A673 (cell line): Measurements from ENCODE around the gene TRIM14. TPM values are rescaled to one million over a fixed set of nuclear protein-coding genes. Genes with fewer than 3 reads are reported as not detected.

Experiments
- BruUV-seq: library from RNA; stranded (reverse); fragments of 400-500 nt; replicated peaks from 2 replicates; lab custom pipeline; 2021; lab: Mats Ljungman, UMichigan
- CTCF ChIA-PET: fragments of 300-600 bp; sonication (Branson Sonifier 250); formaldehyde crosslinking; loops from one replicate; lab custom pipeline; 2022; ENCODE audit warnings: antibody characterized with exemption; lab: Charles Lee
- POLR2A ChIA-PET: fragments of 300-600 bp; sonication (Branson Sonifier 250); formaldehyde crosslinking; loops from one replicate; lab custom pipeline; 2022; ENCODE audit warnings: antibody characterized with exemption; ENCODE audit not compliant: low non-redundant PET; lab: Charles Lee
- DNase-seq: peaks from one replicate; pipeline ENCODE4 v3.0.0-alpha.2; 2015; ENCODE audit warnings: low spot score
- H3K27ac ChIP-seq: fragments of 200-600 bp; sonication (generic); 2 replicates; pipeline ENCODE4 v1.5.1; 2016; ENCODE audit warnings: mixed run types, low read depth, mild to moderate bottlenecking, mixed read lengths, antibody characterized with exemption, low read length; ENCODE audit not compliant: poor library complexity, severe bottlenecking
- H3K27me3 ChIP-seq: fragments of 200-600 bp; sonication (generic); replicated peaks from 2 replicates; pipeline ENCODE4 v1.6.1; 2017; ENCODE audit warnings: mixed run types, low read depth, mild to moderate bottlenecking, mixed read lengths, antibody characterized with exemption, low read length; ENCODE audit not compliant: insufficient read depth, poor library complexity
- H3K36me3 ChIP-seq: fragments of 200-600 bp; sonication (generic); 2 replicates; pipeline ENCODE4 v1.6.1; 2016; ENCODE audit warnings: mixed run types, mild to moderate bottlenecking, mixed read lengths, antibody characterized with exemption, low read length; ENCODE audit not compliant: insufficient read depth, poor library complexity, severe bottlenecking
- H3K4me1 ChIP-seq: fragments of 200-600 bp; sonication (generic); 2 replicates; pipeline ENCODE4 v1.6.1; 2017; ENCODE audit warnings: mixed run types, mild to moderate bottlenecking, mixed read lengths, antibody characterized with exemption, low read length; ENCODE audit not compliant: insufficient read depth, poor library complexity, severe bottlenecking
- H3K4me3 ChIP-seq: fragments of 200-600 bp; sonication (generic); 2 replicates; pipeline ENCODE4 v1.5.1; 2016; ENCODE audit warnings: low read depth, mixed run types, mild to moderate bottlenecking, mixed read lengths, low read length; ENCODE audit not compliant: poor library complexity, severe bottlenecking
- H3K9me3 ChIP-seq: fragments of 200-600 bp; sonication (generic); 2 replicates; pipeline ENCODE4 v1.6.1; 2016; ENCODE audit warnings: mixed run types, low read depth, mild to moderate bottlenecking, mixed read lengths, antibody characterized with exemption, low read length; ENCODE audit not compliant: poor library complexity, severe bottlenecking
- EZH2 ChIP-seq: fragments of 200-600 bp; sonication (generic); IDR thresholded peaks from 2 replicates; pipeline ENCODE4 v1.6.1; 2017; ENCODE audit warnings: borderline replicate concordance, low read depth, mild to moderate bottlenecking, mixed read lengths, antibody characterized with exemption, low read length; ENCODE audit not compliant: poor library complexity, severe bottlenecking
- intact Hi-C: fragments of 100-400 bp; cut with micrococcal nuclease; formaldehyde crosslinking; loops from one replicate; pipeline ENCODE4 v1.10.0; 2022; ENCODE audit not compliant: unreplicated experiment
- total RNA-seq: library from RNA; stranded (reverse); gene quantifications from 2 replicates; pipeline ENCODE4 v1.2.3, GENCODE V29; 2021
- TF ChIP-seq, protein P1 (sequence below): fragments of 300-800, 200-600 bp; sonication (generic); conservative IDR thresholded peaks from 2 replicates; pipeline ENCODE4 v1.5.1; 2017; ENCODE audit warnings: low read depth, mild to moderate bottlenecking, antibody characterized with exemption, low read length, moderate library complexity, mixed read lengths

Gene TRIM14
- total RNA-seq, 1 experiment from 2014 or later = 3.8 TPM

DNA sequence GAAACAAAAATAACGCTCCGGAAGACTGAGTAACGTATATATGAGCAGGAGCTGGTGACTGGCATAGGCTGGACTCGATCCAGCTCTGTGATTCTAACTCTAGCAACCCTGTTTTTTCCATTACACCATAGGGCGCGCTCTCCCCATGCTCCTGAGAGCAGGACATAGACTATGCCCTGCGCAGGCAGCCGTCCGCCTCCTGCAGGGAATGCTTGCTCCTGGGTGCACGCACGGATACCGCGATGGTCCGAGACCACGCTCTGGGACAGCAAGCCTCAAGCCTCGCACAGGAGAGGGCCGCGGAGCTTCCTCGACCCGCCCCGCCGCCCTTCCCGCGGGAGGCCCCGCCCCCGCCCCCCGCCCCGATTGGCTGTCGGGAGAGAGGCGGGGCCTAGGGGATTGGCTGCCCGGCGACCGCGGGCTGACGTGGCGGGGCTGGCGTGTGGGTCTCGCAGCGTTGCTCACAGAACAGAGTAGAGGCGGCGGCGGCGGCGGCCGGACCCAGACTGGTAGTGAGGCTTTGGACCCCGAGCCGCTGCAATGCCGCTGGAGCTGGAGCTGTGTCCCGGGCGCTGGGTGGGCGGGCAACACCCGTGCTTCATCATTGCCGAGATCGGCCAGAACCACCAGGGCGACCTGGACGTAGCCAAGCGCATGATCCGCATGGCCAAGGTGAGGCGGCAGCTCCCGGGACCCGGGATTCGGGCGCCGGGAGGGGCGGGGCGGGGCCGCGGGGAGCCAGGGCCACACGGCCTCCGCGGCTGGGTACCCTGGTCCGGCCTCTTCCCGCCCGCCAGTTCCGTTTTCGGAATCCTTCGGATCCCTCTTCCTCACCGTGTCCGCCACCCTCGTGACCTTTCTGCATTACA lies 62.5 kb downstream of the TRIM14 start, which contains the start of gene NANS:
Gene NANS, plus strand, starts transcription at position 464 of the 869 bp plus-strand sequence. Its CDS starts 77 bp downstream, at position 541.
- H3K27me3 ChIP-seq = no peaks in the 10 kb centered on the region
- intact Hi-C loops = no loop called here
- H3K4me1 ChIP-seq = no peaks in the 10 kb centered on the region
- peak within 1 kb of the TSS; percentile 78 for H3K27ac ChIP-seq
- peak; percentile 92 for DNase-seq
- TF ChIP-seq, protein P1, sequence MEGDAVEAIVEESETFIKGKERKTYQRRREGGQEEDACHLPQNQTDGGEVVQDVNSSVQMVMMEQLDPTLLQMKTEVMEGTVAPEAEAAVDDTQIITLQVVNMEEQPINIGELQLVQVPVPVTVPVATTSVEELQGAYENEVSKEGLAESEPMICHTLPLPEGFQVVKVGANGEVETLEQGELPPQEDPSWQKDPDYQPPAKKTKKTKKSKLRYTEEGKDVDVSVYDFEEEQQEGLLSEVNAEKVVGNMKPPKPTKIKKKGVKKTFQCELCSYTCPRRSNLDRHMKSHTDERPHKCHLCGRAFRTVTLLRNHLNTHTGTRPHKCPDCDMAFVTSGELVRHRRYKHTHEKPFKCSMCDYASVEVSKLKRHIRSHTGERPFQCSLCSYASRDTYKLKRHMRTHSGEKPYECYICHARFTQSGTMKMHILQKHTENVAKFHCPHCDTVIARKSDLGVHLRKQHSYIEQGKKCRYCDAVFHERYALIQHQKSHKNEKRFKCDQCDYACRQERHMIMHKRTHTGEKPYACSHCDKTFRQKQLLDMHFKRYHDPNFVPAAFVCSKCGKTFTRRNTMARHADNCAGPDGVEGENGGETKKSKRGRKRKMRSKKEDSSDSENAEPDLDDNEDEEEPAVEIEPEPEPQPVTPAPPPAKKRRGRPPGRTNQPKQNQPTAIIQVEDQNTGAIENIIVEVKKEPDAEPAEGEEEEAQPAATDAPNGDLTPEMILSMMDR = no peak
- TF ChIP-seq EZH2 = no peak
- no peaks in the 10 kb centered on the region for H3K36me3 ChIP-seq
- CTCF ChIA-PET = interaction anchor here (1.3 kb wide), 1 partner anchor 22 kb away, joined by 5 read pairs; no protein-coding TSS in a partner anchor
- peak within 1 kb of the TSS; percentile 85 for H3K4me3 ChIP-seq
- POLR2A ChIA-PET = interaction anchor here (0.6 kb wide), 3 partner anchors 58 to 136 kb away, joined by 3 to 6 read pairs (median 4); partner anchors contain the start of genes CORO2A and TRMO
- no TSS peak for BruUV-seq
- no peaks in the 10 kb centered on the region for H3K9me3 ChIP-seq

DNA sequence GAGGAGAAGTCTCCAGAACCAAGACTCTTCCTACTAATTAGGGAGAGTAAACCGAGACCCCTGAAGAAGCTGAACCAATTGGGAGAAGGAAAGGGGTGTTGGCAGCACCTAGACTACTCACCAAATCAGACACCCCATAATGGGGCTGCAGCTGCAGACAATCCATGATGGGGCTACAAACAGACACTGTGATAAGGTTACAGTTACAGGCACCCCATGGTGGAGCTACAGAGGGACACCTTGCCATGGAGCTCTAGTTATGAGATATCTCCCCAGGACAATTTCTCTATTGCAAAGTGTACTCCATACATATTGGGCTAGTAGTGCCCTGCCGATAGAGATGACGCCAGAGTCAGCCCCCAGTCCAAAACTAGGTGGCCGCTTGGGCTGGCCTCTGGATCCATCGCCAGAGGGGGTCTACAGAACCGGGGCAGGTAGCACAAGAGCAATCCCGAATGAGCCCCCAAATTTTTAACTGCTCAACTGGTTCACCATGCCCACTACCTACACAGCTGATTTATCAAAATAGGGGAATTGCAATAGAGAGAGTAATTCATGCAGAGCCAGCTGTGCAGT lies 64.6 kb downstream of the TRIM14 start:
- ChIA-PET POLR2A (no interaction called here), CTCF (no interaction called here)
- Histone ChIP-seq H3K4me3 (no peak overlapping the region), H3K27me3 (no peaks in the 10 kb centered on the region), H3K36me3 (no peaks in the 10 kb centered on the region), H3K4me1 (no peaks in the 10 kb centered on the region), H3K27ac (no peak overlapping the region), H3K9me3 (no peaks in the 10 kb centered on the region)
- DNase-seq = no peak
- TF ChIP-seq EZH2 = no peak
- TF ChIP-seq, protein P1 = no peak
- no TSS peak for BruUV-seq
- intact Hi-C loops = no loop called here

DNA sequence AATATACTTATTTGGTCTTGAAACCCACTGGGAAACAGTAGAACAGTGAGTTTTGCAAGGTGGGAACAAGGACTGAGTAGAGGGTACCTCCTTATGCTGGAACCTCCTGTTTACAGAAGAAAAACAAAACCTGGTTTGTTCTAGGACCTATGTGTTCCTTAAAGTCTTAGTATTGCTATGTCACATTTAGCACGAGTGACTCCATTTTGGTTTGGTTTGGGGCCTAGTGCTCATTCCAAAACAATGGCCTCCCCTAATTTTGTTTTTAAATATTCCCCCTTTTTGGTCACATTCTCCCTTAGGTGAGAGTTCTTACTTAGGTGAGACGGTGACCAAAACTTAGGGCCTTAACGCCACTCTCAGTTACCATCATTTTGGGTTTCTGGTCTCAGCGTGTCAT lies 68.7 kb downstream of the TRIM14 start:
- intact Hi-C loops = no loop called here
- POLR2A ChIA-PET = no interaction called here
- no peak overlapping the region for H3K27ac ChIP-seq

More for the DNA sequence above, 68.7 kb downstream of the TRIM14 start:
- Histone ChIP-seq H3K4me1 (no peaks in the 10 kb centered on the region), H3K27me3 (no peaks in the 10 kb centered on the region), H3K9me3 (no peaks in the 10 kb centered on the region), H3K36me3 (no peaks in the 10 kb centered on the region), H3K4me3 (no peak overlapping the region)
- CTCF ChIA-PET = no interaction called here
- no peak for TF ChIP-seq EZH2
- TF ChIP-seq, protein P1 = no peak
- BruUV-seq = no TSS peak
- DNase-seq = no peak
